Measurements from ENCODE around the gene HLA-F. TPM values are rescaled to one million over a fixed set of nuclear protein-coding genes. Genes with fewer than 3 reads are reported as not detected.

HLA-F gene
- total RNA-seq, 2 donors from 2014 or later: 0.48 to 3.9 TPM

GRCh38 chr6:29743025-29743424, 19.8 kb downstream of the HLA-F start:
- Mint-ChIP-seq H3K27me3 (ENCODE audit: insufficient read depth) (peaks cover 33% of the 10 kb centered on the region), H3K27ac (no peak overlapping the region)
- H3K4me1 ChIP-seq (ENCODE audit: control insufficient read depth, insufficient read depth, low read length): no peaks in the 10 kb centered on the region

DNA sequence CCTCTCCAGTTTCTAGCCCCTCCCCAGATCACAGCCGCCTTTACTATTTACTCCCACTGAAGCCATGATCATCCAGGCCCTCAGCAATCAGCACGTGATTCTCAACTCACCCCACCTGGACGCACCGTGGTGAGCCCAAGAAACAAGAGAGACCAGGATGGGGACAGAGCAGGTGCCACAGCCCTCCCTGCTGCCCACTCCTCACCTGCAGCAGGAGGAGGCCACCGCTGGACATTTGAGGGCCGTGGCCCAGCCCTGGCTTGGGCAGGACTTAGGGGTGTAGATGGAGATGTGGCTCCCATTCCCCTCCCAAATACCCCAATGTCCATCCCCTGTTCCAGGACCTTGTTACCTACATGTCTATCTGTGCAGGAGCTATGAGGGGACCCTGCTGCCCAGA, 20.3 kb downstream of the HLA-F start:
- Mint-ChIP-seq H3K27ac (no peak overlapping the region), H3K27me3 (ENCODE audit: insufficient read depth) (peaks cover 38% of the 10 kb centered on the region), H3K9me3 (no peaks in the 10 kb centered on the region), H3K36me3 (ENCODE audit: low read depth) (no peaks in the 10 kb centered on the region), H3K4me1 (no peaks in the 10 kb centered on the region), H3K4me3 (no peak overlapping the region)
- WGBS, 2 experiments (ENCODE audit: insufficient coverage in 1 of 2, insufficient read length in 1 of 2): 82 to 89% methylated on average over 3 to 6 of the region's 6 CpGs
- Histone ChIP-seq H3K36me3 (ENCODE audit: control insufficient read depth, insufficient read depth, low read length) (no peaks in the 10 kb centered on the region), H3K9me3 (ENCODE audit: control insufficient read depth, low read length) (no peaks in the 10 kb centered on the region), H3K4me1 (ENCODE audit: control insufficient read depth, insufficient read depth, low read length) (no peaks in the 10 kb centered on the region), H3K4me3 (ENCODE audit: low read length) (no peak overlapping the region), H3K27me3 (ENCODE audit: control insufficient read depth, insufficient read depth, low read length, poor library complexity, severe bottlenecking) (peaks cover 29% of the 10 kb centered on the region), H3K9ac (ENCODE audit: extremely low read depth, low read length, poor library complexity, severe bottlenecking) (no peak overlapping the region), H3K27ac (ENCODE audit: low read depth, low read length) (no peak overlapping the region)
- TF ChIP-seq CTCF (conservative IDR thresholded peaks at IDR 0.05): no peak
- no peak for DNase-seq

More at GRCh38 chr6:29743025-29743424, 19.8 kb downstream of the HLA-F start:
- H3K36me3 Mint-ChIP-seq (ENCODE audit: low read depth): no peaks in the 10 kb centered on the region
- no peak for TF ChIP-seq CTCF (conservative IDR thresholded peaks at IDR 0.05)
- no peak overlapping the region for H3K27ac ChIP-seq (ENCODE audit: low read depth, low read length)
- H3K4me1 Mint-ChIP-seq: no peaks in the 10 kb centered on the region
- no peak overlapping the region for H3K9ac ChIP-seq (ENCODE audit: extremely low read depth, low read length, poor library complexity, severe bottlenecking)
- H3K9me3 ChIP-seq (ENCODE audit: control insufficient read depth, low read length): no peaks in the 10 kb centered on the region
- no peak overlapping the region for H3K4me3 Mint-ChIP-seq
- H3K27me3 ChIP-seq (ENCODE audit: control insufficient read depth, insufficient read depth, low read length, poor library complexity, severe bottlenecking): peaks cover 23% of the 10 kb centered on the region
- H3K4me3 ChIP-seq (ENCODE audit: low read length): no peak overlapping the region
- 88% methylated on average over 1 of the region's 1 CpG; no CpG with 5 or more reads in 1 of the 2 experiments for WGBS, 2 experiments (ENCODE audit: insufficient coverage in 1 of 2, insufficient read length in 1 of 2)
- DNase-seq: no peak
- H3K9me3 Mint-ChIP-seq: no peaks in the 10 kb centered on the region
- no peaks in the 10 kb centered on the region for H3K36me3 ChIP-seq (ENCODE audit: control insufficient read depth, insufficient read depth, low read length)

DNA sequence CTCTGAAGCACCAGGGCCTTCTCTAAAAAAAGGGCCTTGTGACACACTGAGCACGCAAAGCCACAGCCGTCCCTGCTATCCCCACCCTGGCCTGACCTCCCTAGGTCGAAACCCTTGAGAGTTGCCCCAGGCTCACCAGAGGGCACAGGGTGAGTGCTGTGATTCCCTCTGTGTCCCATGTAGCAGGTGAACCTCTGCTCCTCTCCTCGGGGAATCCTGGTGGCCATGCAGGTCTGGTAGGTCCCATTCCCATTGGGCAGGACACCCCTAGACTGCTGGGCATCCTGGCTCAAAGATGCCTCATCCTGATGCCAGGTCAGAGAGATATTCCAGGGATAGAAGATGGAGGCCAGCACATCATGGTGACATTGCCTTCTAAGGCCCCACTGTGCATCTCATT, 20.9 kb downstream of the HLA-F start:
- Histone ChIP-seq H3K9ac (ENCODE audit: extremely low read depth, low read length, poor library complexity, severe bottlenecking) (no peak overlapping the region), H3K9me3 (ENCODE audit: control insufficient read depth, low read length) (no peaks in the 10 kb centered on the region), H3K36me3 (ENCODE audit: control insufficient read depth, insufficient read depth, low read length) (no peaks in the 10 kb centered on the region), H3K4me3 (ENCODE audit: low read length) (no peak overlapping the region), H3K4me1 (ENCODE audit: control insufficient read depth, insufficient read depth, low read length) (no peaks in the 10 kb centered on the region), H3K27ac (ENCODE audit: low read depth, low read length) (no peak overlapping the region), H3K27me3 (ENCODE audit: control insufficient read depth, insufficient read depth, low read length, poor library complexity, severe bottlenecking) (peaks cover 33% of the 10 kb centered on the region)
- H3K4me1 Mint-ChIP-seq: peaks cover 2% of the 10 kb centered on the region
- no peak for DNase-seq
- TF ChIP-seq CTCF (conservative IDR thresholded peaks at IDR 0.05): no peak
- peaks cover 43% of the 10 kb centered on the region for H3K27me3 Mint-ChIP-seq (ENCODE audit: insufficient read depth)
- H3K27ac Mint-ChIP-seq: no peak overlapping the region
- H3K4me3 Mint-ChIP-seq: no peak overlapping the region
- no peaks in the 10 kb centered on the region for H3K9me3 Mint-ChIP-seq
- no peaks in the 10 kb centered on the region for H3K36me3 Mint-ChIP-seq (ENCODE audit: low read depth)
- 88% methylated on average over 4 of the region's 4 CpGs for WGBS, 2 experiments (ENCODE audit: insufficient coverage in 1 of 2, insufficient read length in 1 of 2)
